K562 (cell line): ENCODE results near the gene P2RY6. TPM values are rescaled to one million over a fixed set of nuclear protein-coding genes. Genes with fewer than 3 reads are reported as not detected.

Source experiments
- ATAC-seq: fragments of 200-7000 bp; cut with Tn5 transposase; 3 replicates; pipeline ENCODE4 v1.9.1; 2020; ENCODE audit warnings: moderate library complexity
- BruUV-seq: library from RNA; stranded (reverse); fragments of 400-500 nt; replicated peaks from 2 replicates; lab custom pipeline; 2021; lab: Mats Ljungman, UMichigan
- CTCF ChIA-PET: fragments of 300-600 bp; formaldehyde crosslinking; extraction: SDS; loops from one replicate; lab custom pipeline; 2021; ENCODE audit warnings: low intra/inter-chr PET ratio; lab: Yijun Ruan, JAX
- POLR2A ChIA-PET: fragments of 300-600, 350-650 bp; sonication (Branson Sonifier 250); formaldehyde crosslinking; extraction: SDS; loops from one replicate; lab custom pipeline; 2021; ENCODE audit warnings: antibody characterized with exemption, inconsistent platforms; lab: Yijun Ruan, JAX
- DNase-seq, 4 experiments: peaks; one replicate each; pipeline versions ENCODE4 v3.0.0 to v3.0.0-alpha.2; 2011 to 2018; ENCODE audit warnings: low spot score in 3 of 4, mixed read lengths in 3 of 4; ENCODE audit errors: extremely low read depth in 1 of 4
- FAIRE-seq: peaks from 2 replicates; lab custom pipeline; 2011; peaks lifted over from hg19 to GRCh38; lab: Jason Lieb, UNC
- H2AFZ ChIP-seq: 2 replicates; pipeline ENCODE4 v1.6.0; 2011; ENCODE audit warnings: low read depth, low read length, control low read depth, inconsistent platforms
- H3K27ac ChIP-seq: fragments of 200-600 bp; 3 replicates; pipeline ENCODE4 v1.8.0; 2011; ENCODE audit warnings: low read depth, mild to moderate bottlenecking, control low read depth, inconsistent platforms, low read length, moderate library complexity, mixed read lengths; ENCODE audit errors: extremely low read depth
- H3K27me3 ChIP-seq, 2 experiments: fragments of 300-600 bp in 1 of 2; 2 replicates in 1 of 2; 3 replicates in 1 of 2; pipeline versions ENCODE4 v1.6.0 to v1.8.0; 2011; ENCODE audit warnings: inconsistent platforms in 2 of 2, low read length in 2 of 2, mild to moderate bottlenecking in 1 of 2, mixed read lengths in 1 of 2, moderate library complexity in 1 of 2; ENCODE audit not compliant: control insufficient read depth in 2 of 2, insufficient read depth in 2 of 2
- H3K36me3 ChIP-seq: fragments of 300-600 bp; 3 replicates; pipeline ENCODE4 v1.8.0; 2011; ENCODE audit warnings: mild to moderate bottlenecking, low read length, inconsistent platforms; ENCODE audit not compliant: control insufficient read depth, insufficient read depth
- H3K4me1 ChIP-seq, 2 experiments: fragments of 200-600 bp in 1 of 2; replicated peaks in 1 of 2; 2 replicates in 1 of 2; 3 replicates in 1 of 2; pipeline versions ENCODE4 v1.5.1 to v1.8.0; 2011; ENCODE audit warnings: inconsistent platforms in 2 of 2, low read length in 2 of 2, mild to moderate bottlenecking in 1 of 2, mixed read lengths in 1 of 2, moderate library complexity in 1 of 2; ENCODE audit not compliant: control insufficient read depth in 2 of 2, insufficient read depth in 2 of 2
- H3K4me2 ChIP-seq: 2 replicates; pipeline ENCODE4 v1.6.1; 2011; ENCODE audit warnings: low read length, control low read depth, inconsistent platforms, mixed read lengths; ENCODE audit not compliant: insufficient read depth
- H3K4me3 ChIP-seq: fragments of 200-600 bp; sonication (generic), shearing (Covaris generic); 2 replicates; pipeline ENCODE4 v1.5.1; 2016; ENCODE audit warnings: control low read depth, inconsistent platforms
- H3K79me2 ChIP-seq: fragments of 200-600 bp; 3 replicates; pipeline ENCODE4 v1.8.0; 2011; ENCODE audit warnings: low read length, inconsistent platforms; ENCODE audit not compliant: control insufficient read depth, insufficient read depth
- H3K9ac ChIP-seq, 2 experiments: 2 replicates each; pipeline versions ENCODE4 v1.6.0 to v1.6.1; 2011; ENCODE audit warnings: low read depth in 2 of 2, low read length in 2 of 2, control low read depth in 1 of 2, inconsistent platforms in 1 of 2, mild to moderate bottlenecking in 1 of 2, mixed read lengths in 1 of 2; ENCODE audit not compliant: insufficient read depth in 1 of 2
- H3K9me1 ChIP-seq: one replicate; pipeline ENCODE4 v1.6.0; 2011; ENCODE audit warnings: inconsistent platforms, mild to moderate bottlenecking, low read length, moderate library complexity; ENCODE audit not compliant: control insufficient read depth, insufficient read depth
- H3K9me3 ChIP-seq: replicated peaks from 2 replicates; pipeline ENCODE4 v1.5.1; 2011; ENCODE audit warnings: low read depth, low read length, inconsistent platforms; ENCODE audit not compliant: control insufficient read depth, insufficient read depth
- H4K20me1 ChIP-seq: replicated peaks from 2 replicates; pipeline ENCODE4 v1.6.1; 2011; ENCODE audit warnings: low read length, inconsistent platforms, mixed read lengths; ENCODE audit not compliant: control insufficient read depth, insufficient read depth
- CHCHD3 ChIP-seq: fragments of 250-450 bp; sonication (Bioruptor Pico); IDR thresholded peaks from 2 replicates; pipeline ENCODE4 v2.1.2; 2022; ENCODE audit warnings: mild to moderate bottlenecking
- COPS2 ChIP-seq: fragments of 450-650 bp; conservative IDR thresholded peaks from 2 replicates; pipeline ENCODE4 v1.6.1; 2016; ENCODE audit warnings: mild to moderate bottlenecking, moderate library complexity
- EP300 ChIP-seq: IDR thresholded peaks from 2 replicates; pipeline ENCODE4 v1.6.1; 2012; ENCODE audit warnings: low read length, improper control_type of control experiment
- IRF1 ChIP-seq: sonication (generic); formaldehyde crosslinking; IDR thresholded peaks from 2 replicates; pipeline ENCODE4 v1.8.0; 2022; ENCODE audit warnings: missing genetic modification reagents, mild to moderate bottlenecking, borderline replicate concordance
- PML ChIP-seq: IDR thresholded peaks from 2 replicates; pipeline ENCODE4 v1.6.1; 2012; ENCODE audit warnings: low read length, inconsistent platforms
- RBM15 ChIP-seq: fragments of 200-400 bp; formaldehyde crosslinking; IDR thresholded peaks from 2 replicates; pipeline ENCODE4 v1.6.1; 2018; ENCODE audit warnings: mild to moderate bottlenecking, low read length, moderate library complexity; ENCODE audit not compliant: insufficient read depth
- SAFB ChIP-seq: fragments of 200-400 bp; formaldehyde crosslinking; IDR thresholded peaks from 2 replicates; pipeline ENCODE4 v1.6.1; 2017; ENCODE audit warnings: low read depth, low read length, borderline replicate concordance
- SRSF3 ChIP-seq: fragments of 200-400 bp; formaldehyde crosslinking; IDR thresholded peaks from 2 replicates; pipeline ENCODE4 v1.6.1; 2016; ENCODE audit warnings: mild to moderate bottlenecking, low read length, moderate library complexity; ENCODE audit not compliant: insufficient read depth
- TAF15 ChIP-seq: fragments of 200-400 bp; formaldehyde crosslinking; IDR thresholded peaks from 2 replicates; pipeline ENCODE4 v1.6.1; 2017; ENCODE audit warnings: mild to moderate bottlenecking, low read depth, low read length, moderate library complexity
- UBTF ChIP-seq, 2 experiments: IDR thresholded peaks; 2 replicates each; pipeline ENCODE4 v1.6.1; 2012; ENCODE audit warnings: improper control_type of control experiment in 2 of 2, low read depth in 2 of 2, low read length in 2 of 2, borderline replicate concordance in 1 of 2
- WGBS: fragments of 100-300 bp; shearing (Covaris generic); methylation state at CpG from one replicate; pipeline ENCODE4 v1.1.6; 2016; ENCODE audit warnings: low coverage, mixed read lengths; ENCODE audit not compliant: insufficient coverage; ENCODE audit errors: missing lambda C conversion rate; 5-methylcytosine and 5-hydroxymethylcytosine counted together
- in situ Hi-C: fragments of 300-500 bp; cut with MboI; formaldehyde crosslinking; loops from 4 replicates; pipeline ENCODE4 v1.15.0; 2018; ENCODE audit warnings: inconsistent platforms, mixed read lengths
- intact Hi-C: fragments of 100-400 bp; cut with micrococcal nuclease; formaldehyde crosslinking; loops from 2 replicates; pipeline ENCODE4 v1.14.2; 2022
- polyA plus RNA-seq, 8 experiments: library from polyadenylated mRNA; depleted of rRNA in 4 of 8; stranded (reverse) in 5 of 8; unstranded in 3 of 8; fragments of >200 nt; fragmentation: Nextera tagmentation in 2 of 8; fragmentation: Illumina TruSeq in 1 of 8; extraction: Ambion mirVana in 2 of 8; extraction: Trizol in 1 of 8; gene quantifications; 2 replicates each; pipeline versions ENCODE4 v1.2.1 to v1.2.3, GENCODE V29; 2011 to 2014; ENCODE audit warnings: inconsistent platforms in 1 of 8, missing spikeins in 1 of 8
- total RNA-seq, 7 experiments: library from RNA; depleted of rRNA in 6 of 7; stranded (reverse); fragments of >200 nt in 6 of 7; fragmentation: Illumina TruSeq in 2 of 7; extraction: Trizol in 2 of 7; gene quantifications; 2 replicates each; pipeline versions ENCODE4 v1.2.1 to v1.2.3, GENCODE V29; 2011 to 2021; ENCODE audit warnings: low replicate concordance in 1 of 7
- TF ChIP-seq, protein P1 (sequence below): sonication (generic); formaldehyde crosslinking; IDR thresholded peaks from 2 replicates; pipeline ENCODE4 v1.9.0; 2022; ENCODE audit warnings: mild to moderate bottlenecking, missing genetic modification reagents
- TF ChIP-seq, protein P2 (sequence below): fragments of 450-650 bp; formaldehyde crosslinking; IDR thresholded peaks from 2 replicates; pipeline ENCODE4 v1.4.0; 2022; ENCODE audit warnings: missing genetic modification characterization

Gene P2RY6
- total and polyA plus RNA-seq, 9 of the 15 experiments (the other 6 are each of a cell fraction or from before 2014, with no cell fraction given), result not detected

- H4K20me1 ChIP-seq, result no peaks in the 10 kb centered on the region
- CTCF ChIA-PET, result no interaction called here
- H3K9me3 ChIP-seq, result no peaks in the 10 kb centered on the region
- TF ChIP-seq TAF15, result no peak
- no peak for TF ChIP-seq PML
- TF ChIP-seq UBTF (IDR thresholded peaks at IDR 0.05; ENCODE audit: borderline replicate concordance in 1 of 2, low read depth in 2 of 2, low read length in 2 of 2), result no peak
- no peak for TF ChIP-seq SRSF3
- TF ChIP-seq SAFB, result no peak
- TF ChIP-seq IRF1 (CRISPR knock-in tag), result no peak
- TF ChIP-seq RBM15, result no peak
- TF ChIP-seq, protein P1, sequence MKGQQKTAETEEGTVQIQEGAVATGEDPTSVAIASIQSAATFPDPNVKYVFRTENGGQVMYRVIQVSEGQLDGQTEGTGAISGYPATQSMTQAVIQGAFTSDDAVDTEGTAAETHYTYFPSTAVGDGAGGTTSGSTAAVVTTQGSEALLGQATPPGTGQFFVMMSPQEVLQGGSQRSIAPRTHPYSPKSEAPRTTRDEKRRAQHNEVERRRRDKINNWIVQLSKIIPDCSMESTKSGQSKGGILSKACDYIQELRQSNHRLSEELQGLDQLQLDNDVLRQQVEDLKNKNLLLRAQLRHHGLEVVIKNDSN (CRISPR knock-in tag), result no peak
- TF ChIP-seq, protein P2, sequence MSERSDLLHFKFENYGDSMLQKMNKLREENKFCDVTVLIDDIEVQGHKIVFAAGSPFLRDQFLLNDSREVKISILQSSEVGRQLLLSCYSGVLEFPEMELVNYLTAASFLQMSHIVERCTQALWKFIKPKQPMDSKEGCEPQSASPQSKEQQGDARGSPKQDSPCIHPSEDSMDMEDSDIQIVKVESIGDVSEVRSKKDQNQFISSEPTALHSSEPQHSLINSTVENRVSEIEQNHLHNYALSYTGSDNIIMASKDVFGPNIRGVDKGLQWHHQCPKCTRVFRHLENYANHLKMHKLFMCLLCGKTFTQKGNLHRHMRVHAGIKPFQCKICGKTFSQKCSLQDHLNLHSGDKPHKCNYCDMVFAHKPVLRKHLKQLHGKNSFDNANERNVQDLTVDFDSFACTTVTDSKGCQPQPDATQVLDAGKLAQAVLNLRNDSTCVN (CRISPR knock-in tag), result no peak
- no peak for TF ChIP-seq EP300
- TF ChIP-seq CHCHD3, result no peak
- TF ChIP-seq COPS2, result no peak
- TF ChIP-seq, all 486 proteins: peak for 0
- FAIRE-seq, result no peak
- H2AFZ ChIP-seq, result 0 out of 2 replicates have a peak overlapping the region, but pooled peaks have one; percentile 14
- ATAC-seq, result no peak
- no peak overlapping the region for H3K4me3 ChIP-seq
- H3K79me2 ChIP-seq, result no peaks in the 10 kb centered on the region
- WGBS, result 45% methylated on average over 10 of the region's 11 CpGs
- H3K36me3 ChIP-seq, result no peaks in the 10 kb centered on the region
- no peaks in the 10 kb centered on the region for H3K4me1 ChIP-seq
- H3K4me2 ChIP-seq, result no peak overlapping the region
- intact Hi-C loops (no loop called here), in situ Hi-C loops (no loop called here)
- no peak overlapping the region for H3K9ac ChIP-seq
- no peaks in the 10 kb centered on the region; a peak in 2 of 5 replicates for H3K27me3 ChIP-seq
- H3K27ac ChIP-seq, result no peak overlapping the region
- BruUV-seq, result no TSS peak
- POLR2A ChIA-PET, result no interaction called here
- no peaks in the 10 kb centered on the region for H3K9me1 ChIP-seq
- no peak for DNase-seq
Observed at GRCh38 chr11:73249853-73250783, 22.0 kb upstream of the P2RY6 start.
